GM21360 (cell line): ENCODE results near the gene ZHX3.
A peak's percentile ranks its signal among the peaks of the same experiment; 100 is the strongest.
"Not testable (repeated sequence)": the region's sequence is repeated elsewhere in the genome, so short reads cannot be mapped to it uniquely, and the experiment has no call there.

Experiments
- ATAC-seq: cut with Tn5 transposase; IDR thresholded peaks from one replicate; pipeline ENCODE4 v1.9.1; 2021; ENCODE audit warnings: mild to moderate bottlenecking, moderate library complexity; ENCODE audit not compliant: unreplicated experiment

Gene ZHX3

GRCh38 chr20:41264819-41265218 is 52.7 kb downstream of the ZHX3 start:
- no peak for ATAC-seq

- ATAC-seq: no peak
Observed at GRCh38 chr20:41261790-41262717, 55.5 kb downstream of the ZHX3 start.

- ATAC-seq: no peak
Observed at GRCh38 chr20:41261260-41261659, 56.3 kb downstream of the ZHX3 start.

- ATAC-seq: no peak
Observed at GRCh38 chr20:41260734-41261220, 56.8 kb downstream of the ZHX3 start.

GRCh38 chr20:41259309-41259708 is 58.2 kb downstream of the ZHX3 start:
- ATAC-seq: no peak

- ATAC-seq: no peak
Observed at GRCh38 chr20:41258474-41258873, 59.1 kb downstream of the ZHX3 start.

GRCh38 chr20:41256516-41256915 is 61.0 kb downstream of the ZHX3 start:
- ATAC-seq: no peak

- no peak for ATAC-seq
Observed at GRCh38 chr20:41255655-41256054, 61.9 kb downstream of the ZHX3 start.

- ATAC-seq: peak; percentile 69
Observed at GRCh38 chr20:41249411-41250281, 67.9 kb downstream of the ZHX3 start.

- ATAC-seq: no peak
Observed at GRCh38 chr20:41248368-41249024, 69.0 kb downstream of the ZHX3 start.

GRCh38 chr20:41247523-41248367 is 69.8 kb downstream of the ZHX3 start:
- no peak for ATAC-seq

- no peak for ATAC-seq
Observed at GRCh38 chr20:41245086-41245707, 72.3 kb downstream of the ZHX3 start.

GRCh38 chr20:41242807-41243206 is 74.7 kb downstream of the ZHX3 start:
- ATAC-seq: no peak

- ATAC-seq: no peak
Observed at GRCh38 chr20:41242352-41242751, 75.2 kb downstream of the ZHX3 start.

GRCh38 chr20:41237233-41237632 is 80.3 kb downstream of the ZHX3 start:
- not testable (repeated sequence) for ATAC-seq

GRCh38 chr20:41236818-41237217 is 80.7 kb downstream of the ZHX3 start:
- ATAC-seq: not testable (repeated sequence)

GRCh38 chr20:41234546-41234945 is 83.0 kb downstream of the ZHX3 start:
- no peak for ATAC-seq

GRCh38 chr20:41234041-41234440 is 83.5 kb downstream of the ZHX3 start:
- no peak for ATAC-seq
